HG02840 (cell line): ENCODE results near the gene SNED1.
"Not testable (repeated sequence)": the region's sequence is repeated elsewhere in the genome, so short reads cannot be mapped to it uniquely, and the experiment has no call there.

ENCODE experiments used
- ATAC-seq: cut with Tn5 transposase; IDR thresholded peaks from one replicate; pipeline ENCODE4 v1.9.1; 2021; ENCODE audit warnings: mild to moderate bottlenecking, moderate library complexity, moderate number of reproducible peaks; ENCODE audit not compliant: unreplicated experiment, low FRiP score

The SNED1 gene

DNA sequence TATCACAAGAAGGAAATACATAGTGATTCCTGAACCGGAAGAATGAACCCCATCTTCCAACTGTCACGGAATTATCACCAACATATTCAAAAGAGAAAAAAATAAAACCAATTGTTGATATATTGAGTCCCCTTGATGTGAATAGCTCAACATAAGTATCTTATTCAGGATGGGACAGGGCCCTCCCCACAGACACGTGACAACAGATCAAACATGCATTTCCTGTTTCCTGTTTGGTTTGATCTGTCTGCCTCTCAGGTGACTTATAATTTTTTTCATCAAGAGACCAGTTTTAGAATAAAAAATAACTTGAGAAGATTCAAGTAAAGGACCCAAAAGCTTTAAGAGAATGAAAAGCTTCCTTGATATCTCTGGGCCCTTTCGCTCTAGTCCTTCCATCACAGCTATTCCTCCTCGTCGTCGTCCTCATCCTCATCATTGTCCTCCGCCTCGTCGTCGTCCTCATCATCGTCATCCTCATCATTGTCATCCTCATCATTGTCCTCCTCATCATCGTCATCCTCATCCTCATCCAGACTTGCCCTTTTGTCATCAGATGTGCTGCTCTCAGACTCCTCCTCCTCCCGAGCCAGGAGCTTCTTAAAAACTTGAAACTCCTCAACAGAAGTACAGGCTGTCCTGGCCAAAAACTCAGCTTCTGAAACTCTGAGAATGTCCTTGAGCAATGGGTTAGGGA lies 97.3 kb downstream of the SNED1 start:
- ATAC-seq: no peak

DNA sequence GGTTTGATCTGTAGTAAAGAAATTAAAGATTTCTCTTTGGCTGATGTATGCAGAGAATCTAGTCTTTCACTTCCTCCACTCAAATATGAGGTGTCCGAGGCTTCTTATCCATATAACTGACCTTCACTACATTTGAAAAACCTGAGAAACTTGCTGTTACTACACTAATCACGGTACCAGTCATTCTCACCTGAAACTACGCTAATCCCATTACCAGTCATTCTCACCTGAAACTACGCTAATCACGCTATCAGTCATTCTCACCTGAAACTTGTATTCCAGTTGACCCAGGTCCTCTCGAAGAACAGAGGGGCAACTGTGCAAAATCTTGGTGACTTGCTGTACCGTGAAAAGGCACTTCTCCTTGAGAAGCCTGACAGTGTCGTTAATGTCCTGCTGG lies 98.6 kb downstream of the SNED1 start:
- ATAC-seq: no peak

DNA sequence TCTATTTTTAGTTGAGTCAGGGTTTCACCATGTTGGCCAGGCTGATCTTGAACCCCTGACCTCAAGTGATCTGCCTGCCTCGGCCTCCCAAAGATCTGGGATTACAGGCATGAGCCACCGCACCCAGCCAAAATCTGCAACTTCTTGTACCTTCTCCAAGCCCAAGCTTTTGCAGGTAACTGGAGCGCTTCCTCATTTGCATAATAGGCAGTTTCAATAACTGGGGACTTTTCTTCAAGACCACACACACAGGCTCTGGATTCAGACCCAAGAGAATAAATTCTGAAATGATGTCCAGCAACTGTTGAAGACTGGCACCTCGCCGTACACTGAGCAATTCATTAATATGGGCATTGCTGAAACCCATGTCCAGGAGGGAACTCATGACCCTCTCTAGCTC lies 100.8 kb downstream of the SNED1 start:
- no peak for ATAC-seq

DNA sequence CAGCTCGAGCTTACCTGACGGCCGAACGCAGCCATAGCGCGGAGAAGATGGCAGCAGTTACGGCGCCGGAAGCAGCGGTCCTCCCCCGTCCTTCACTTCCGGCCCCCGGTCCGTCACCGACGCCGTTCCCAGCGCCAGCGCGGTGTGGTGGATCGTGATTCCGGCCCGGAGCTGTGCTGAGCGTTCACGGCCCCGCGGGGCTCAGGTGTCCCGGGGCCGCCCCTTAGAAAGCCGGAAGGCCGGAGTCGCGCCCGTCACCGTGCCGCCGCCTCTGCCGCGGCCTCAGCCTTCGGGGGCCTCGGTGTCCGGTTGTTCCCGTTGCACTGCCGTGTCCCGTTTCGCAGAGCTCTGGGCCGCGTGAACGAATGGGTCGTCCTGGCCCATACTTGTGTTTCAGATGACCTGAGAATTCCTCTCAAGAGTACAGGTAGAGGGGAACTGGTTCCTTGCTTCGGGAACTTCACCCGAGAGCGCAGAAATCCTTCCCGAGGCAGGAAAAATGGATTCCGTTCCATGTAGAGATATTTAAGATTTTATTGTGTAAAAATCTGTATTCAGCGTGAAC lies 103.9 kb downstream of the SNED1 start, which contains the start of gene MTERF4:
TSS of gene MTERF4 (minus strand) at position 49 of the 565 bp plus-strand sequence. CDS start at position 35, 14 bp downstream.
- ATAC-seq: peak; percentile 77

DNA sequence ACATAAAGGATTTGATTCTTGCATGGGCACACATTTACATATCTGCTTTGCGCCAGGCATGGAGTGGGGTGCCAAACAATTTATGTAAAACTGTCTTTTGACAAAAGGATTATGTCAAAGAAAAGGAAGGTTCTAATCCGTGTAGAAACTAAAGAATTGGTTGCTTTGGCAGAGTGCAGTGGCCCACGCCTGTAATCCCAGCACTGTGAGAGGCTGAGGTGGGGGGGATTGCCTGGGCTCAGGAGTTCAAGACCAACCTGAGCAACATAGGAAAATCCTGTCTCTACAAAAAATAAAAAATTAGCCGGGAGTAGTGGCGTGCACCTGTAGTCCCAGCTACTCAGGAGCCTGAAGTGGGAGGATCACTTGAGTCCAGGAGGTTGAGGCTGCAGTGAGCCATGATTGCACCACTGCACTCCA lies 104.8 kb downstream of the SNED1 start:
- ATAC-seq: no peak

DNA sequence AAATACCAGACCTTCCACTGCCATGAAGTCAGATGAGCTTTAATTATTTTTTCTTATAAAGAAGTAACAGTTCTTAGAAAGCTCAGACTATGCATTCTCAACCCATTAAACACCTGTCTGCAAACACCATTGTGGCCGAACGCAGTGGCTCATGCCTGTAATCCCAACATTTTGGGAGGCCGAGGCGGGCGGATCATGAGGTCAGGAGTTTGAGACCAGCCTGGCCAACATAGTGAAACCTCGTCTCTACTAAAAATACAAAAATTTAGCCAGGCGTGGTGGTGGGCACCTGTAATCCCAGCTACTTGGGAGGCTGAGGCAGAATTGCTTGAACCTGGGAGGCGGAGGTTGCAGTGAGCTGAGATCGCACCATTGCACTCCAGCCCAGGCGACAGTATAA lies 106.2 kb downstream of the SNED1 start:
- ATAC-seq: not testable (repeated sequence)

DNA sequence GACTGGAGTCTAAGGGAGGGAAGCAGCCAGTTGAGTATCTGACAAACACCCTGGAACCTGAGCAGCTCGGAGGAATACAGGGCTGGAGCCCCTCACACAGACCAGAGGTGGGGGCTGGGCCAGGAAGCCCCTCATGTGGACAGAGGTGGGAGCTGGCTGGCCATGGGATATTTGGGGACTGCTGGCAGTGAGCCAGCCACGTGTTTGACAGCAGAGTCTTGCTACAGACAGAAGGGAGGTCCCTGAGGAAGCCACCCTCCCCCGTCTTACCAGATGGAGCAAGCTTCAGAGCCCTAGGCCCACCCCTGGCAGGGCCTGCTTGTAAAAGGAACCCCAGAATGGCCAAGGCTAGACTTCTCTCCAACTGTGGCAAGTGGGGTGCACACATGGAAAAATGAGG lies 107.2 kb downstream of the SNED1 start:
- no peak for ATAC-seq

DNA sequence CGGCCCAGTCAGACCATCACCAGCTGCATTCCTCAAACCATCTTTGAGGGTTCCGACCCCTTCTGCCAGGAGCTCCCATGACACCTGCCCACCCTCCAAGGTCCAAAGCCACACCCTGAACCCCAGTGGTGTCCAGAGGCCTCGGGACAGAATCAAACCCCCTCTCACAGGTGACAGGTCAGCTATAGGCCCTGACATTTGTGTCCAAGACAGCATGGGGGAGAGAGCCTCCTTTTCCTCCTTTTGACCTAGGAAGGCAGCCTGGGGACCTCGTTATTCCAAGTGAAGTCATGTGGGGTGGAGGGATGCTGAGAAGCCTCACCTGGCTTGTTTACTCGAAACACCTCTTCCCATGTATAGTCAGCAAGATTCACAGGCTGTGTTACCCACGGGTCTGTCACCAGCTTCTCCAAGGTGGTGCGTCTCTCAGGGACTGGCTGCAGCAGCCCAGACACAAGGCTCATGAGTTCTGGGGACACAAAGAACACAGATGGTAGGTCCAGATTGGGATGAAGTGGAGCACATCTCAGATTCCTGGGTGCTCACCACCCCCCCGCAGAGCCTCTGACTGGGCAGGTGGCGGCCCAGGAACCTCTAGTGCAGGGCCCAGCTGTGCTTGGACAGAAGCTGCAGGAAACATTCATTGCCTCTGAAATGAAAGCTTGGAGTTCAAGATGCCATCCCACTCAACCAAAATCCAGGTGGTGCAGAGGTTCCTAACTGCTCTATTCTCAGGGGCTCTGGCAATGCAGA lies 108.8 kb downstream of the SNED1 start:
- no peak for ATAC-seq

DNA sequence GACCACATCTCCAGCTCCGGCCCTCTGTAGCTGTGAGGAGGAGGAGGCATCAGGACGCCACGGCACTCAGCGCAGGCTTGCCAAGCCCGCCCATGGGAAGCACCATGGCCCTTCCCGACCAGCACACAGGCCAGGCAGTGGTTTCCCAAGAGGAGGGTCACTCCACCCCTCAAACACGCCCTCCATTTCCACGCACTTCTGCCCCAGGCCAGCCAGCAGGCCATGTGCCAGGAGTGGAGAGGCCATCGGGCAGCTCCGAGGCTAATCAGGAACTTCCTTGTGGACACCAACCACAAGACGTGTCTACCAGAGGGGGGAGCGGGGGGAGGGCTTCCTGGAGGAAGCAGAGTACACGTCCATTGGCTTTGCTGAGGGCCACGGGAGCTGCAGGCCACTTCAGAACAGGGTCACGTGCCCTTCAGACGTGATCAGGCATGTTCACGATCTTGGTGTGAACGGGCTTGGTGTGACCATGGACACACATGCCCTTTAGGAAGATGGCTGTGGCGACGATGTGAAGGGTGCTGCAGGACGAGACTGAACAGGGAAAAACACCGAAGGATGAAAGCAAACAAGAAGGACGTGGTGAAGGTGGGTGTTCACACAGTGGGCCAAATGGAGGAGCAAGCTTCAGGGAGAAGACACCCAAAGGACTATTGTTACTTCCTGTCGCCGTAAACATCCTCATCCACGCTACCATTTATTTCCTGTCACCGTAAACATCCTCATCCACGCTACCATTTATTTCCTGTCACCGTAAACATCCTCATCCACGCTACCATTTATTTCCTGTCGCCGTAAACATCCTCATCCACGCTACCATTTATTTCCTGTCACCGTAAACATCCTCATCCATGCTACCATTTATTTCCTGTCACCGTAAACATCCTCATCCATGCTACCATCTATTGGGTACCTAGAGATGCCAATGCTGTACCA lies 110.1 kb downstream of the SNED1 start:
- no peak for ATAC-seq

DNA sequence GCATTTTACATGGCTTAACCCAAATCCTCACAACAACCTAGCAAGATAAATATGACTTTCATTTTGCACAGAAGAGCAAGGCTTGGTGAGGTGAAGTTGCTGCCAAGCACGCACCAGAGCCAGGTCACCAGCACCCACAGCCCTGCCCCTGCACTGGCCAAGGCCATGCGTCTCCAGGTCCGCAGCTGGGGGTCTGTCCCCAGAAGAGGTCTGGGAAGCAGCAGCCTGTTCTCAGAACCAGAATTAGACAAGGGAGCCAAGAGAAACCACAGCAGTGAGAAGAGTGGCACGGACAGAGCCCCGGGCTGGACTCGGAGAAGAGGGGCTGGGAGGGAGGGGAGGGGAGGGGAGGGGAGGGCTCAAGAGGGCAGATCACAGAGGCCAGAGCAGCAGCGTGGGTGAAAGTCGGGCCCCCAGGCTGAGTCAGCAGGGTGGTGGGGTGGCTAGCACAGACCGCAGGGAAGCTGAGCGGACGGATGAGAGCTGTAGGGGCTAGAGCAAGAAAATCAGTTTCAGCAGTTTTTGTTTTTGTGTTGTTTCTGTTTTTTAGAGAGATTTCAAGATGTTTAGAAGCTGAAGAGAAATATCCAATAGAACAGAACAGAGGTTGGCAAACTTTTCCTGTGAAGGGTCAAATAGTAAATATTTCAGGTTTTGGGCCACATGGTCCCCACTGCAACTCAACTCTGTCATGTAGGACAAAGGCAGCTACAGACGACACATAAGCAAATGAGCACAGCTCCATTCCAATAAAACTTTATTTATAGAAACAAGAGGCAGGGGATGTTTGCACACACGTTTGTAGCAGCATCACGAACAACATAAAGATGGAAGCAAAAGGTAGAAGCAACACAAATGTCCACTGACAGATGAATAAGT lies 111.0 kb downstream of the SNED1 start:
- ATAC-seq: no peak

DNA sequence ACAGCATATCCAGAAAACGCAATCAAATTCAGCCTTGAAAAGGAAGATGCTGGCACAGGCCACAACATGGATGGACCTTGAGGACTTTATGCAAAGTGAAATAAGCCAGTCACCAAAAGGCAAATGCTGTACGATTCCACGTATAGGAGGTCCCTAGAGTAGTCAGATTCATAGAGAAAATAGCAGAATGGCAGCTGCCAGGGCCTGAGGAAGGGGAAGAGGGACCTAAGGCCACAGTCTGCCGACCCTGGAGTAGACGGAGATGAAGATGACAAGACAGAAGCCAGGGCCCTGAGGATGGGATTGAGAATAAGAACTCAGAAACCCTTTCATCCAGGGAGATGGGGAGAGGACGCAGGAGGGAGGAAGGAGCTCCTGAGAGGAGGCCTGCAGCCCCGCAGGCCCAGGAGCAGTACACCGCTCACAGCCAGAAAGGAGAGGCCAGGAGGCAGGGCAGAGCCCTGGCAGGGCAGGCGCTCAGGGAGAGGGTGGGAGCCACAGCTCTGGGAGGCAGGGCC lies 111.7 kb downstream of the SNED1 start:
- ATAC-seq: no peak

DNA sequence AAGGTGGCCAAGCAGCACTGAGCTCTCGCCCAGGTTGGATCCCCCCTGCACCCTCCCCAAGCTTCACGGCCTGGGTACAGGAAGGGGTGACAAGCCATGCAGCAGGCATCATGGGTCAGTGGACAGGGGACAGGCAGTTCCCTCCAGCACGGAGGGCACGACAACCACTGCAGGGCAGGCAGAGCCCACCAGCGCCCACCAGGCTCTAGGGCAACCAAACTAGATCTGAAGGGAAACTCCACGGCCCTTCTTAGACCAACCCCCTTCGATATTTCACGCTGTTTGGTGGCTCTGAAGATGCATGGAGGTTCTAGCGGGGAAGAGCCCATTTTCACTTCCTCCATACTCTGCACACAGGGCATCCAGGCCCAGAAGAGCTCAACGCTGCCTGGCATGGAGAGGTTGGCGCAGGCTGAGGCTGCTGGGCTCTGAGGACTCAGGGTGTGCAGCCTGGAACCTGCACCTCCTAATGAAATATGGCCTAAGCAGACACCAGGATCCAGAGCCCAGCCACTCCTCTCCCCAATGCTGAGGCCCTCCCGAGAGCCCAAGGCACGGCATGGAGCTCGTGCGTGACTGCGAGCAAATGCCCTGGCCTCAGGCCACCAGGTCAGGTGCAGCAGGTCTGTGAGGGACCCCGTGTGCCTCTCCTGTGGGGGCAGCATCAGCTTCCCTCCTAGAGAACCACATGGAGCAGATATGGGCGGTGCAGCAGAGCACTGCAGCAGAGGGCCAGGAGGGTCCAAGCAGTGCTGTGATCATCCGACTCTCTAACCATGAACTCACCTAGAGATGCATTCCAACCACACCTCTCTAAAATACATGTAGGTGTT lies 112.4 kb downstream of the SNED1 start:
- ATAC-seq: no peak

DNA sequence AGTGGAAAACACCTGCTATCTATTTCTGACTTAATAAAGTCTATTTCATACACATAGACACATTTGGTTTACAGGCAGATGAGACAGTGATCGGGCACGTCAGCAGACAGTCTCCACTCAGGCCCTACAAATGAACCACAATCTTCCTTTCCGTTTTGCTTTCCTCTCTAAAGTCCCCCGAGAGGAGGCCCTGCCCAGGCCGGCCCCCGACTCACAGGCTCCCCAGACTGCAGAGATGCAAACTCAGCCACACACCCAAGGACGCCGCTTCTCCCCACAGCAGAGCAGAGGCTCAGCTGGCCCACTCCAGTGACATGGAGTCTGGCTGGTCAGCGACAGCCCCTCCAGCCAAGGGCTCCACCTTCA lies 113.0 kb downstream of the SNED1 start:
- ATAC-seq: no peak

DNA sequence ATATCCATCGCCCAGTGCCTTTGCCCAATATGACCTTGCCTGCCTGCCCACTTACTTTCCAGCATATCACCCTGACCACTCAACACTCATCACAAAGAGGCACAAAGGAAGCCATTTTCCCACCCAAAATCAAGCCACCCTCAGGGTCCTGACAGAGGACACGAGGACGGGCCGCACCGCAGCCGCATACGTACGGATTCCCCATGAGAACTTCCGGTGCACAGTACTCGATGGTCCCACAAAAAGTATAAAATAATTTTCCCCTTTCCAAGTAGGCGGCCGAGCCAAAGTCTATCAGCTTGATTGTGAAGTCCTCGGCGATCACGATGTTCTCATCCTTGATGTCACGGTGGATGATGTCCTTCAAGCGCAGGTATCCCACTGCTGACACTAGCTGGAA lies 113.6 kb downstream of the SNED1 start:
- ATAC-seq: no peak

DNA sequence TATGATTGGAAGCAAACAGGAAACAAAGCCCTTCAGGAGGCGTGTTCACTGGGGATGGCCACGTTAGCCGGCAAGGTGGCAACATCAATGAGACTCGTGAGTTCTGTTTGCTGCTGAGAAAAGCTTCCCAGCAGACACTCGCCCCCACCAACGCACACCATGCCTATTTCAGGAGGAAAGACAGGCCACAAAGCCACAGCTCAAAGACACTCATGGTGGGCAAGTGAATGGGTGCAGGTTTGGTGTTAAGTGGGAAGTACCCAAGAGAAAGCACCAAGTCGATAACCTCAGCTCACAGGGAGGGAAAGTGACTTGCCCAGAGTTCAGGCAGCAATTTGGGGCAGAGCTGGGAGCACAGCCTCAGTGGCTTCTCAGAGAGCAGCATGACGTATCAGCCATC lies 114.2 kb downstream of the SNED1 start:
- no peak for ATAC-seq

DNA sequence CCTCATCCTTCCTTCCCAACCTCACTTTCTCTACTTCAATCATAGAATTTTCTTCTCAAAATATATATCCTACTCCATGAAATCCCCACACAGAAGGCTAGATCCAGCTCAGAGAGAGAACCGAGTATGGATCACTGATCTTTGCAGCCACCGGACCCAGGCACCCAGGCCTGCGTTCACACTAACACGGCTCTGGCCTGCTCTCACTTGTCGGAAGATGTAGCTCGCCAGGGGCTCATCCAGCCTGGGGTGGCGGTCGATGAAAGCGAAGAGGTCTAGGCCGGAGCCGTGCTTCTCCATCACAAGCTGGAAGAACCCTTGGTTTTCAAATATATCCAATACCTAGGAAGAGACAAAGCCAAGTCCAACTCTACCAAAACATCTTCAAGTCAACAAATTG lies 116.4 kb downstream of the SNED1 start:
- no peak for ATAC-seq

DNA sequence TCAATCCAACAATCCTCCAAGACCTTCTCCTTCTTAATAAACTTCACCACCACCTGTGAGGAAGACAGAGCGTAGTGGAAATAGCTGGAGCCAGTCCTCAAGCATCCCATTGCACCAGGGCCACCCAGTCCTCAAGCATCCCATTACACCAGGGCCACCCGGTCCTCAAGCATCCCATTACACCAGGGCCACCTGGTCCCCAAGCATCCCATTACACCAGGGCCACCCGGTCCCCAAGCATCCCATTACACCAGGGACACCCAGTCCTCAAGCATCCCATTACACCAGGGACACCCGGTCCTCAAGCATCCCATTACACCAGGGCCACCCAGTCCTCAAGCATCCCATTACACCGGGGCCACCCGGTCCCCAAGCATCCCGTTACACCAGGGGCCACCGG lies 116.9 kb downstream of the SNED1 start:
- ATAC-seq: no peak
